ENCODE measurements around the gene LRRC27.
"Not testable (repeated sequence)": the region's sequence is repeated elsewhere in the genome, so short reads cannot be mapped to it uniquely, and the experiment has no call there.

Gene LRRC27

GRCh38 chr10:132346806-132347205 is 14.8 kb downstream of the LRRC27 start:
- H3K9me3 ChIP-seq (ENCODE audit: insufficient read depth, low read depth, low read length), result no peaks in the 10 kb centered on the region
- no peak overlapping the region for H3K4me3 ChIP-seq (ENCODE audit: low read length)
- no peaks in the 10 kb centered on the region for H3K27me3 ChIP-seq (ENCODE audit: insufficient read depth, low read length)
- no peak overlapping the region for H3K27ac ChIP-seq (ENCODE audit: low read length)
- no peak overlapping the region for H3K9ac ChIP-seq (ENCODE audit: low read depth, low read length)
- H3K36me3 ChIP-seq (ENCODE audit: insufficient read depth, low read depth, low read length), result no peaks in the 10 kb centered on the region
- H3K4me1 ChIP-seq (ENCODE audit: insufficient read depth, low read length), result no peaks in the 10 kb centered on the region

- no peak overlapping the region; the same call in 1 of the 2 replicates for H3K9ac ChIP-seq (ENCODE audit: low read depth, low read length)
- no peaks in the 10 kb centered on the region for H3K27me3 ChIP-seq (ENCODE audit: insufficient read depth, low read length)
- H3K36me3 ChIP-seq (ENCODE audit: insufficient read depth, low read depth, low read length), result no peaks in the 10 kb centered on the region
- H3K9me3 ChIP-seq (ENCODE audit: insufficient read depth, low read depth, low read length), result no peaks in the 10 kb centered on the region
- H3K4me1 ChIP-seq (ENCODE audit: insufficient read depth, low read length), result no peaks in the 10 kb centered on the region
- no peak overlapping the region for H3K4me3 ChIP-seq (ENCODE audit: low read length)
- H3K27ac ChIP-seq (ENCODE audit: low read length), result no peak overlapping the region
These were observed 15.4 kb downstream of the LRRC27 start for GRCh38 chr10:132347211-132347930.

DNA sequence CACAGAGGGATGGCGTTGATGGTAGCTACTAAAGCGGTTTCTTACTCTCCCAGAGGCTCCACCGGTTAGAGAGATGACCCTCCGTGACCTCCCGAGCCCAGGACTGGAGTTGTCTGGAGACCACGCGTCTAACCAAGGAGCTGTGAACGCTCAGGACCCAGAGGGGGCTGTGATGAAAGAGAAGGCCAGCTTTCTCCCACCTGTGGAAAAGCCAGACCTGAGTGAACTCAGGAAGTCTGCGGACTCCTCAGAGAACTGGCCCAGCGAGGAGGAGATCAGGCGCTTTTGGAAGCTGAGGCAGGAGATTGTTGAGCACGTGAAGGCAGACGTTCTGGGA is 15.9 kb downstream of the LRRC27 start:
- Histone ChIP-seq H3K27me3 (ENCODE audit: insufficient read depth, low read length) (no peaks in the 10 kb centered on the region), H3K36me3 (ENCODE audit: insufficient read depth, low read depth, low read length) (no peaks in the 10 kb centered on the region), H3K9me3 (ENCODE audit: insufficient read depth, low read depth, low read length) (no peaks in the 10 kb centered on the region), H3K27ac (ENCODE audit: low read length) (no peak overlapping the region), H3K4me1 (ENCODE audit: insufficient read depth, low read length) (no peaks in the 10 kb centered on the region), H3K9ac (ENCODE audit: low read depth, low read length) (no peak overlapping the region), H3K4me3 (ENCODE audit: low read length) (no peak overlapping the region)

DNA sequence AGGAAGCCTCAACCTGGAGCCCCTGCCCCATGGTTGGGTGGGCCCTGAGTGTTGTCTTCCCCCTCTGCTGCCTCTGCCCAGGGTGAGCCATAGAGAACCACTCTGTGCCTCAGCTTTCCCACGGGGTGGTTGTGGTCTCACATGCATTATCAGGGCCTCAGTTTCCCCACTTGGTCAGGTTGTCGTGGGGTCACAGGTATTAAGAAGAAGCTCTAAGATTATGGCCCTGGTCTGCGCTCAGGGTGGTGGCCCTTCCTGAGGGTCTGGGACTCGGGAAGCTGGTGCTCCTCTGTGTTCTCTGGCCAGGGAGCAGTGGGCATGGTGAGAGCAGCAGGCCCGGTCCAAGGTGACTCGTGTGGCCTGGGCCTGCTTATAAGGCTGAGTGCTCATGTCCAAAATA is 17.8 kb downstream of the LRRC27 start:
- Histone ChIP-seq H3K4me3 (ENCODE audit: low read length) (no peak overlapping the region), H3K9me3 (ENCODE audit: insufficient read depth, low read depth, low read length) (no peaks in the 10 kb centered on the region), H3K27ac (ENCODE audit: low read length) (no peak overlapping the region), H3K27me3 (ENCODE audit: insufficient read depth, low read length) (no peaks in the 10 kb centered on the region), H3K4me1 (ENCODE audit: insufficient read depth, low read length) (no peaks in the 10 kb centered on the region), H3K36me3 (ENCODE audit: insufficient read depth, low read depth, low read length) (no peaks in the 10 kb centered on the region), H3K9ac (ENCODE audit: low read depth, low read length) (no peak overlapping the region)

DNA sequence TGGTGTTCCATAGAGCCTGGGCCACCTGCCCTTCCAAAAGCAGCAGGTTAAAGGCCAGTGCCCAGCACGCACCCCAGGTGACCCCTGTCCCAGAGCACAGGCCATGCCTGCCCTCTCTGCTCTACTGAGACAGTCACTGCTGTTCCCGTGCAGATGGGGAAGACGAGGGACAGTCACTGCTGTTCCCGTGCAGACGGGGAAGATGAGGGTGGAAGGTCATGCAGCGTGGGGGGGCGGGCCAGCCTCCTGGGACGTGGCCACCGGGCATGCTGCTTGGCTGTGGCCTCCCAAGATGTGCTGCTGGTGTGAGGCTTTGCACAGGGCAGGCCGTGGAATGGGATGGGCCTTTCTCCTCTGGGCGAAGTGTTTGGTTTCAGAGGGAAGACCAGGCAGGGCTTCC is 18.4 kb downstream of the LRRC27 start:
- H3K27ac ChIP-seq (ENCODE audit: low read length), result no peak overlapping the region
- H3K4me1 ChIP-seq (ENCODE audit: insufficient read depth, low read length), result no peaks in the 10 kb centered on the region
- no peaks in the 10 kb centered on the region for H3K9me3 ChIP-seq (ENCODE audit: insufficient read depth, low read depth, low read length)
- no peak overlapping the region for H3K9ac ChIP-seq (ENCODE audit: low read depth, low read length)
- no peaks in the 10 kb centered on the region for H3K27me3 ChIP-seq (ENCODE audit: insufficient read depth, low read length)
- H3K4me3 ChIP-seq (ENCODE audit: low read length), result no peak overlapping the region
- no peaks in the 10 kb centered on the region for H3K36me3 ChIP-seq (ENCODE audit: insufficient read depth, low read depth, low read length)

- Histone ChIP-seq H3K9me3 (ENCODE audit: insufficient read depth, low read depth, low read length) (no peaks in the 10 kb centered on the region), H3K9ac (ENCODE audit: low read depth, low read length) (no peak overlapping the region), H3K4me1 (ENCODE audit: insufficient read depth, low read length) (no peaks in the 10 kb centered on the region), H3K4me3 (ENCODE audit: low read length) (no peak overlapping the region), H3K27me3 (ENCODE audit: insufficient read depth, low read length) (no peaks in the 10 kb centered on the region), H3K27ac (ENCODE audit: low read length) (no peak overlapping the region), H3K36me3 (ENCODE audit: insufficient read depth, low read depth, low read length) (no peaks in the 10 kb centered on the region)
These were observed 19.0 kb downstream of the LRRC27 start for GRCh38 chr10:132350946-132351345.

- Histone ChIP-seq H3K9me3 (ENCODE audit: insufficient read depth, low read depth, low read length) (no peaks in the 10 kb centered on the region), H3K9ac (ENCODE audit: low read depth, low read length) (no peak overlapping the region), H3K27ac (ENCODE audit: low read length) (no peak overlapping the region), H3K4me3 (ENCODE audit: low read length) (no peak overlapping the region), H3K27me3 (ENCODE audit: insufficient read depth, low read length) (no peaks in the 10 kb centered on the region), H3K4me1 (ENCODE audit: insufficient read depth, low read length) (no peaks in the 10 kb centered on the region), H3K36me3 (ENCODE audit: insufficient read depth, low read depth, low read length) (no peaks in the 10 kb centered on the region)
These were observed 19.6 kb downstream of the LRRC27 start for GRCh38 chr10:132351611-132352010.

- not testable (repeated sequence) for H3K9me3 ChIP-seq (ENCODE audit: insufficient read depth, low read depth, low read length); H3K4me1 ChIP-seq (ENCODE audit: insufficient read depth, low read length); H3K9ac ChIP-seq (ENCODE audit: low read depth, low read length); H3K36me3 ChIP-seq (ENCODE audit: insufficient read depth, low read depth, low read length); H3K27me3 ChIP-seq (ENCODE audit: insufficient read depth, low read length); H3K4me3 ChIP-seq (ENCODE audit: low read length); H3K27ac ChIP-seq (ENCODE audit: low read length)
These were observed 20.7 kb downstream of the LRRC27 start for GRCh38 chr10:132352462-132353308.

DNA sequence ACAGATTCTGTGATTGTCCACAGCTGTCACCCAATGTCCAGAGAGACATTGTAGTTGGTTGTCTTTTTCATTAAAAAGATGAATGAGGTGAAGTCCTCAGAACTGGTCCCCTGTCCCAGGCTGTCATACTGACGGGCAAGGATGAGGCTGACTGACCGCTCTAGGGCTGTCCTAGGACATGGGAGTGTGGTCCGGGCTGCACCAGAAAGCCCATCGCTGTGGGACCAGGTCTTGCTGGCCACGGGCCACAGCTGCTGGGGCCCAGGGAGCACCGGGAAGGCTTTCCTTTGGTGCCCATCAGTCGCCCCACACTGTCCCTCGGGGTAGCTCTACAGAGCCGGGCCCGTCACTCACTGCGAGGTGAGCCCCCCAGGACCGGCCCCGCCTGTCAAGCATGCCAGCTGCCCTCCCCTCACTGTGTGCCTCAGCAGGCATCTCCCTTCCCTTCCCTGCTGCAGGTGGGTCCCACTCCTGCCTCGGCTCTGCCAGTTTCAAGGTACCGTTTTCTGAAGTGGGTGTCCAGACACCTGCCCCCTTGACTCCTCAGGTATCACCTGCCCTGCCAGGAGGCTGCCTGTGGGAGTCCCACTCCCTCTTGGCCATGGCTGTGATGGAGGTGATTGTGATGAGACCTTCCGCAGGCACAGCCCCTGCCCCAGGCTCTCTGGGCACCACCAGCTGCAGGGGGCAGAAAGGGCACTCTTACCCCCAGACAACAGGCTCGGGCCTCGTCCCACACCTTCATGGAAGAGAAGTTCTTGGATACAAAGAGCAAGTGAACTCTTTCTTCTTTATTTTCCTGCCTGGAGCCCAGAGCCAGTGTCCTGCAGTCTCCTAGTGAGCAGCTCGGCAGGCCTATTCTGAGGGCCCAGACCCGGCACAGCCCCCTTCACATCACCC is 21.7 kb downstream of the LRRC27 start:
- H3K9me3 ChIP-seq (ENCODE audit: insufficient read depth, low read depth, low read length), result no peaks in the 10 kb centered on the region
- H3K4me3 ChIP-seq (ENCODE audit: low read length), result no peak overlapping the region
- H3K4me1 ChIP-seq (ENCODE audit: insufficient read depth, low read length), result no peaks in the 10 kb centered on the region
- H3K36me3 ChIP-seq (ENCODE audit: insufficient read depth, low read depth, low read length), result no peaks in the 10 kb centered on the region
- no peak overlapping the region for H3K9ac ChIP-seq (ENCODE audit: low read depth, low read length)
- no peak overlapping the region for H3K27ac ChIP-seq (ENCODE audit: low read length)
- no peaks in the 10 kb centered on the region for H3K27me3 ChIP-seq (ENCODE audit: insufficient read depth, low read length)

DNA sequence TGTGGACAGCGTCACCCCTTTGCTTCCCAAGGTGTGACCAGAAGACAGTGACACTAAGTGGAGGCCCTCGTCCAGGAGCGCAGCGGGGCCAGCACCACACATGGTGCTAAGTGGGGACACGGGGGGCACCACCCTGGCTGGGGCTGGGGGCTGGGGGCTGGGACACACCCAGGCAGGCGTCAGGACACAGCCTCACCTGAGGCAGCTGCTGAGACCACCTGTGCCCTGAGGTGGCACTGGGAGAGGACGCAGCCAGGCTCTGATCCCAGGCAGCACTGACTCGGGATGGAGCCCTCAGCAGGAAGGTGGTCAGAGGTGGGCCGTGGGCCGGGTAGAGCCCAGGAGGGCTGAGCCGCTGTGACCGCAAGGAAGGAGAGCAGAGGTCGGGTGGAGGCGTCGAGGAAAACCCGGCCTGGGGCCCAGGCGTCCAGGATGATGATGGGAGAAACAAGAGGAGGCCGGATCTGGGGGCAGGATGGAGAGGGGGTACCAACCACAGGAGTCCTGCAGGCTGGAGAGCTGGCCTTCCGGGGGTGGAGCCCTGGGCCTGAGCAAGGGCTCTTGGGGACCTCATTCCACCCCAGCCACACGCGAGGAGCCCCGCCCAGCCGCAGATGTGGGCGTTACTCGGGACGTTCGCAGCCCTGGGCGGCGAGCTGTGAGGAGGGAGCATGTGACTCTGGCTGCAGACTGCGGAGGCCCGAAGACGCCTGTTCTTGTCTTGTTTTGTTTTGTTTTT is 22.5 kb downstream of the LRRC27 start:
- Histone ChIP-seq H3K9me3 (ENCODE audit: insufficient read depth, low read depth, low read length) (no peaks in the 10 kb centered on the region), H3K27ac (ENCODE audit: low read length) (no peak overlapping the region), H3K27me3 (ENCODE audit: insufficient read depth, low read length) (no peaks in the 10 kb centered on the region), H3K9ac (ENCODE audit: low read depth, low read length) (no peak overlapping the region), H3K4me3 (ENCODE audit: low read length) (no peak overlapping the region), H3K36me3 (ENCODE audit: insufficient read depth, low read depth, low read length) (no peaks in the 10 kb centered on the region), H3K4me1 (ENCODE audit: insufficient read depth, low read length) (no peaks in the 10 kb centered on the region)

GRCh38 chr10:132355297-132355696 is 23.3 kb downstream of the LRRC27 start:
- no peaks in the 10 kb centered on the region for H3K27me3 ChIP-seq (ENCODE audit: insufficient read depth, low read length)
- no peaks in the 10 kb centered on the region for H3K36me3 ChIP-seq (ENCODE audit: insufficient read depth, low read depth, low read length)
- H3K4me1 ChIP-seq (ENCODE audit: insufficient read depth, low read length), result no peaks in the 10 kb centered on the region
- no peaks in the 10 kb centered on the region for H3K9me3 ChIP-seq (ENCODE audit: insufficient read depth, low read depth, low read length)
- no peak overlapping the region for H3K27ac ChIP-seq (ENCODE audit: low read length)
- no peak overlapping the region for H3K4me3 ChIP-seq (ENCODE audit: low read length)
- H3K9ac ChIP-seq (ENCODE audit: low read depth, low read length), result no peak overlapping the region

Measured in iPS-20b (cell line).